Lower leg skin (tissue), 4 donors: ENCODE results near the gene ZNF530. TPM values are rescaled to one million over a fixed set of nuclear protein-coding genes. Genes with fewer than 3 reads are reported as not detected.

ENCODE experiments used
- DNase-seq, 2 donors: peaks; one replicate each; pipeline ENCODE4 v3.0.0-alpha.2; 2019; ENCODE audit warnings: low spot score in 2 of 2
- H3K4me3 ChIP-seq: fragments of 200-600 bp; sonication (generic); 2 replicates; pipeline ENCODE4 v1.5.1; 2017; ENCODE audit warnings: mild to moderate bottlenecking, low read depth; ENCODE audit not compliant: poor library complexity, severe bottlenecking
- CTCF ChIP-seq, 3 donors: fragments of 450-650 bp; IDR thresholded peaks; one replicate each; pipeline ENCODE4 v1.5.1; 2016; ENCODE audit warnings: antibody characterized with exemption in 3 of 3, mild to moderate bottlenecking in 3 of 3, moderate library complexity in 2 of 3
- POLR2A ChIP-seq, 2 donors: fragments of 450-650 bp; IDR thresholded peaks; one replicate each; pipeline ENCODE4 v1.6.1; 2016 to 2017; ENCODE audit warnings: antibody characterized with exemption in 2 of 2, mild to moderate bottlenecking in 1 of 2, moderate library complexity in 1 of 2
- WGBS, 2 donors: methylation state at CpG; one replicate each; pipeline ENCODE4 v1.1.5; 2018; 5-methylcytosine and 5-hydroxymethylcytosine counted together
- intact Hi-C: fragments of 100-400 bp; cut with DNase I; formaldehyde crosslinking; loops from one replicate; pipeline ENCODE4 v1.15.0; 2023; ENCODE audit warnings: low total_unique reads
- total RNA-seq, 4 donors: library from RNA; depleted of rRNA; stranded (reverse); fragments of >200 nt; gene quantifications; one replicate each; pipeline ENCODE4 v1.1.0, GENCODE V29; 2016

Gene ZNF530
- total RNA-seq: 10 to 100 TPM in 1 of 4 donors, 1 to 10 TPM in 3; 4.8 to 16.9 (median 6.1) TPM

GRCh38 chr19:57599761-57600383, at the start of gene ZNF530:
Gene ZNF530, plus strand, starts transcription at chr19:57599885. Its CDS starts 4,461 bp downstream, at chr19:57604346.
- WGBS, 2 donors: 0 to 1% methylated on average over 17 to 53 of the region's 53 CpGs
- peak; percentile 91 to 98 for DNase-seq
- TF ChIP-seq POLR2A (IDR thresholded peaks at IDR 0.05) (no peak), CTCF (IDR thresholded peaks at IDR 0.05) (no peak)
- intact Hi-C loops: no loop called here
- H3K4me3 ChIP-seq: peak within 1 kb of the TSS; percentile 81

DNA sequence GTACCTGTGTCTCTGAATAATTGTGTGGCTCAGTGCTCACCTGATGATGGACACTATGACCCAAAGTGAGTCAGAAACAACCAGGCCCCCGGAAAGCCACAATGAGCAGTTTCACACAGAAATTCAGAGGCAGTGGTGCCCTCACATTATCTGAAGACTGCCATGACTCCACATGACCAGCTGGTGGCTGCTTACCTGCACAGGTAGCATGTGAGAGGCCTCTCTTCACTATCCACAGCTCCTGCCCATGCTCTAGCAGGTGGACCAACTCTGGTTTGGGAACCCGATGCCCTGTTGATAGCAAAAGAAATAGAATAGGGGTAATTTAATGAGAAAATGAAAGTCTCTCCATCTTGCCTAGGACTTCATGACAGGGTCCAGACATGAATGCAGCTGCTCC, 47.3 kb upstream of the ZNF530 start:
- H3K4me3 ChIP-seq: no peak overlapping the region
- 96 to 97% methylated on average over 2 of the region's 2 CpGs for WGBS, 2 donors
- intact Hi-C loops: no loop called here
- TF ChIP-seq CTCF (IDR thresholded peaks at IDR 0.05) (no peak), POLR2A (IDR thresholded peaks at IDR 0.05) (no peak)
- no peak for DNase-seq

DNA sequence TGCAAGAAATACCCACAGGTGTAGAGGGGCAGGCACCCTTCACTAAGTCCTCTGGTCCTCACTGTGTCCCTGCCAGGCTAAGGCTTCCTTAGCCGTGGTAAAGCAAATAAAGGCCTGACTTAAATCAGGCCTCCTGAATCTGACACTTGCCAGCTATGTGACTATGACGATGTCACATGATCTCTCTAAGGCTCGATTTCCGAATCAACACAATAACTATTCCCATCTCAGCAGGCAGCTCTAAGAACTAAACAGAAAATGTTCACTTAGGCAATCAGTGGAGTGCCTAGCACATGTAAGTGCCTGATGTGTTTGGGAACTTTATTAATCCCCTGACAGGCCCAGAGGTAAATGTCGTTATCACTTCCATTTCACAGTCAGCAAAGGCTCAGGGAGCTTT, 42.0 kb upstream of the ZNF530 start:
- DNase-seq: no peak
- WGBS, 2 donors: 88 to 91% methylated on average over 5 of the region's 5 CpGs
- no peak overlapping the region for H3K4me3 ChIP-seq
- TF ChIP-seq POLR2A (IDR thresholded peaks at IDR 0.05) (no peak), CTCF (IDR thresholded peaks at IDR 0.05) (no peak)
- intact Hi-C loops: no loop called here

GRCh38 chr19:57558525-57558924, 41.2 kb upstream of the ZNF530 start:
- intact Hi-C loops: no loop called here
- DNase-seq: no peak
- 36 to 40% methylated on average over 6 of the region's 6 CpGs for WGBS, 2 donors
- TF ChIP-seq POLR2A (IDR thresholded peaks at IDR 0.05): no peak
- no peak for TF ChIP-seq CTCF (IDR thresholded peaks at IDR 0.05)
- no peak overlapping the region for H3K4me3 ChIP-seq

DNA sequence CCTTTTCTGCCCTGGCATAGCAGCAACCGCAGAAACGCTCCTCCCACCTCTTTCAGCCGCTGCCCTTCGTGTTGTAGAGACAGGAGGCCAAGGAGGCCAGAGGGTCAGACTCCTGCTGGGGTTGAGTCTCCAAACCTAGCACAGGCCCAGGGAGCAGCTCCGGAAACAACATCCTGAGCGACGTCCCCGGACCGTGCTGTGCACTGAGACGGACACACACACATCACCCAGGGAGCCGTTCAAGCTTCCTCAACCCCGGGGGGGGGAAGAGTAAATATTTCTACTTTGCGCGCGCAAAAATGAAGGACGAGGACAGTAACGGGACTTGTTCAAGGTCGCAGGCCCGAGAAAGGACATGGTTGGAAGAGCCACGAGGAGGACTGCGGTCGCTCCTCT, 40.7 kb upstream of the ZNF530 start:
- WGBS, 2 donors: 0 to 1% methylated on average over 22 of the region's 22 CpGs
- H3K4me3 ChIP-seq: peak overlapping the region; percentile 69
- TF ChIP-seq POLR2A (IDR thresholded peaks at IDR 0.05): no peak
- no peak for TF ChIP-seq CTCF (IDR thresholded peaks at IDR 0.05)
- no peak for DNase-seq
- intact Hi-C loops: no loop called here
